Measurements from ENCODE around the gene ALDH1A2. TPM values are rescaled to one million over a fixed set of nuclear protein-coding genes. Genes with fewer than 3 reads are reported as not detected.

The ALDH1A2 gene
- total and polyA plus RNA-seq, 8 donors, result 1.6 to 6.6 (median 3.4) TPM

- no peaks in the 10 kb centered on the region for H3K9me3 ChIP-seq
- no peaks in the 10 kb centered on the region for H3K36me3 ChIP-seq
- no peak overlapping the region for H3K27ac ChIP-seq
- no peaks in the 10 kb centered on the region for H3K4me1 ChIP-seq
- no peak for TF ChIP-seq CTCF (IDR thresholded peaks at IDR 0.05)
- no peak overlapping the region for H3K4me3 ChIP-seq
- no peak for FAIRE-seq
- intact Hi-C loops (cut with DNase I), result no loop called here
- ATAC-seq, result no peak
- H3K27me3 ChIP-seq, result no peaks in the 10 kb centered on the region
- 83 to 94% methylated on average over 5 of the region's 5 CpGs for WGBS, 2 donors
- DNase-seq, result no peak
Observed at GRCh38 chr15:57943171-57943570, 122.3 kb downstream of the ALDH1A2 start.

GRCh38 chr15:57941816-57942215 lies 123.7 kb downstream of the ALDH1A2 start:
- no peaks in the 10 kb centered on the region for H3K4me1 ChIP-seq
- no peaks in the 10 kb centered on the region for H3K9me3 ChIP-seq
- no peak overlapping the region for H3K4me3 ChIP-seq
- no peaks in the 10 kb centered on the region for H3K36me3 ChIP-seq
- DNase-seq, result no peak
- H3K27me3 ChIP-seq, result no peaks in the 10 kb centered on the region
- intact Hi-C loops (cut with DNase I), result no loop called here
- WGBS, 2 donors, result 84 to 86% methylated on average over 1 of the region's 1 CpG
- FAIRE-seq, result no peak
- no peak for ATAC-seq
- no peak for TF ChIP-seq CTCF (IDR thresholded peaks at IDR 0.05)
- no peak overlapping the region for H3K27ac ChIP-seq

GRCh38 chr15:57932348-57932747 lies 133.2 kb downstream of the ALDH1A2 start:
- intact Hi-C loops (cut with DNase I), result no loop called here
- no peaks in the 10 kb centered on the region for H3K4me1 ChIP-seq
- 62 to 63% methylated on average over 2 of the region's 2 CpGs for WGBS, 2 donors
- H3K27ac ChIP-seq, result no peak overlapping the region
- no peak for DNase-seq
- no peak for ATAC-seq
- no peaks in the 10 kb centered on the region for H3K9me3 ChIP-seq
- H3K4me3 ChIP-seq, result no peak overlapping the region
- no peaks in the 10 kb centered on the region for H3K27me3 ChIP-seq
- no peak for FAIRE-seq
- TF ChIP-seq CTCF (IDR thresholded peaks at IDR 0.05), result no peak
- no peaks in the 10 kb centered on the region for H3K36me3 ChIP-seq

- ATAC-seq, result no peak
- Histone ChIP-seq H3K27ac (no peak overlapping the region), H3K4me3 (no peak overlapping the region), H3K27me3 (no peaks in the 10 kb centered on the region), H3K9me3 (no peaks in the 10 kb centered on the region), H3K4me1 (no peaks in the 10 kb centered on the region), H3K36me3 (no peaks in the 10 kb centered on the region)
- 58 to 76% methylated on average over 1 of the region's 1 CpG for WGBS, 2 donors
- no peak for FAIRE-seq
- intact Hi-C loops (cut with DNase I), result no loop called here
- TF ChIP-seq CTCF (IDR thresholded peaks at IDR 0.05), result no peak
- DNase-seq, result no peak
Observed at GRCh38 chr15:57931570-57931969, 133.9 kb downstream of the ALDH1A2 start.

GRCh38 chr15:57927091-57927631 lies 138.3 kb downstream of the ALDH1A2 start:
- no peaks in the 10 kb centered on the region for H3K36me3 ChIP-seq
- no peaks in the 10 kb centered on the region for H3K27me3 ChIP-seq
- WGBS, 2 donors, result 91 to 96% methylated on average over 6 of the region's 6 CpGs
- H3K9me3 ChIP-seq, result no peaks in the 10 kb centered on the region
- FAIRE-seq, result no peak
- no peak for DNase-seq
- H3K4me1 ChIP-seq, result peaks cover 9 to 22% (median 16%) of the 10 kb centered on the region in 3 donors
- intact Hi-C loops (cut with DNase I), result no loop called here
- no peak overlapping the region for H3K4me3 ChIP-seq
- no peak overlapping the region for H3K27ac ChIP-seq
- no peak for ATAC-seq
- no peak for TF ChIP-seq CTCF (IDR thresholded peaks at IDR 0.05)
